Glutamatergic neuron (in vitro differentiated cells): Measurements from ENCODE around the gene MPPED2. TPM values are rescaled to one million over a fixed set of nuclear protein-coding genes. Genes with fewer than 3 reads are reported as not detected.

Experiments
- DNase-seq: peaks from one replicate; pipeline ENCODE4 v3.0.0; 2022
- H3K27ac Mint-ChIP-seq: one replicate; pipeline ENCODE4 v1.8.0; 2020; ENCODE audit warnings: mild to moderate bottlenecking, mixed read lengths, inconsistent platforms; ENCODE audit not compliant: unreplicated experiment
- H3K27me3 Mint-ChIP-seq: one replicate; pipeline ENCODE4 v1.8.0; 2020; ENCODE audit warnings: mild to moderate bottlenecking, moderate library complexity, mixed read lengths, inconsistent platforms; ENCODE audit not compliant: unreplicated experiment
- H3K36me3 Mint-ChIP-seq: one replicate; pipeline ENCODE4 v1.8.0; 2020; ENCODE audit warnings: mild to moderate bottlenecking, mixed read lengths, inconsistent platforms; ENCODE audit not compliant: unreplicated experiment
- H3K4me1 Mint-ChIP-seq: one replicate; pipeline ENCODE4 v1.8.0; 2020; ENCODE audit warnings: mild to moderate bottlenecking, low read depth, mixed read lengths, inconsistent platforms; ENCODE audit not compliant: unreplicated experiment
- H3K4me3 Mint-ChIP-seq: one replicate; pipeline ENCODE4 v1.8.0; 2020; ENCODE audit warnings: mild to moderate bottlenecking, mixed read lengths, inconsistent platforms; ENCODE audit not compliant: unreplicated experiment
- H3K9me3 Mint-ChIP-seq: one replicate; pipeline ENCODE4 v1.8.0; 2020; ENCODE audit warnings: mild to moderate bottlenecking, moderate library complexity, mixed read lengths, inconsistent platforms; ENCODE audit not compliant: unreplicated experiment
- total RNA-seq: library from RNA; stranded (reverse); fragmentation: NEBNext Ultra II Directional; extraction: Animal tissue kit (Norgen Biotek cat#: 25700); gene quantifications from one replicate; pipeline ENCODE4 v1.2.1, GENCODE V29; 2021; ENCODE audit not compliant: unreplicated experiment
- TF ChIP-seq, protein P1 (sequence below): fragments of 200-600 bp; sonication (generic); IDR thresholded peaks from one replicate; pipeline ENCODE4 v1.5.0; 2021; ENCODE audit not compliant: partially characterized antibody, unreplicated experiment

The MPPED2 gene
- total RNA-seq, 1 donor from 2014 or later, result 11.0 TPM

DNA sequence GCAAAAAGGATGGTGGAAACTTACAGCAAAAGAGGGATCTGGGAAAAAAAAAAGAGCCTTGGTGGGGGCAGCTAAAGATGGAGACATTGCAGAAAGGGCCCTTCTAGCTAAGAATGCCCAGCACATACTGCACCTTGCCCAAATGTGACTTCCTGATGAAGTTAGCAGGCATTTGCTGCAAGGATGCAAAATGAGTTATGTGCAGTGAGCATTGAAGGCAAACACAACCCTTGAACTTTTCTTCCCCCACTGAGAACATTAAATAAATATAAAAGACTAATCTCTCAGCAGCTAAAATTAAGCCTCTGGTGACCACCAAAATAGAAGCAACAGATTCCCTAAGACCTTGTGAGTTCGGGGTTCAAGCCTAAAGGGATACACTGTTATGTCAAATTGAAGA lies 133.3 kb downstream of the MPPED2 start:
- no peak for DNase-seq
- H3K4me1 Mint-ChIP-seq, result no peaks in the 10 kb centered on the region
- TF ChIP-seq, protein P1, sequence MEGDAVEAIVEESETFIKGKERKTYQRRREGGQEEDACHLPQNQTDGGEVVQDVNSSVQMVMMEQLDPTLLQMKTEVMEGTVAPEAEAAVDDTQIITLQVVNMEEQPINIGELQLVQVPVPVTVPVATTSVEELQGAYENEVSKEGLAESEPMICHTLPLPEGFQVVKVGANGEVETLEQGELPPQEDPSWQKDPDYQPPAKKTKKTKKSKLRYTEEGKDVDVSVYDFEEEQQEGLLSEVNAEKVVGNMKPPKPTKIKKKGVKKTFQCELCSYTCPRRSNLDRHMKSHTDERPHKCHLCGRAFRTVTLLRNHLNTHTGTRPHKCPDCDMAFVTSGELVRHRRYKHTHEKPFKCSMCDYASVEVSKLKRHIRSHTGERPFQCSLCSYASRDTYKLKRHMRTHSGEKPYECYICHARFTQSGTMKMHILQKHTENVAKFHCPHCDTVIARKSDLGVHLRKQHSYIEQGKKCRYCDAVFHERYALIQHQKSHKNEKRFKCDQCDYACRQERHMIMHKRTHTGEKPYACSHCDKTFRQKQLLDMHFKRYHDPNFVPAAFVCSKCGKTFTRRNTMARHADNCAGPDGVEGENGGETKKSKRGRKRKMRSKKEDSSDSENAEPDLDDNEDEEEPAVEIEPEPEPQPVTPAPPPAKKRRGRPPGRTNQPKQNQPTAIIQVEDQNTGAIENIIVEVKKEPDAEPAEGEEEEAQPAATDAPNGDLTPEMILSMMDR, result no peak

DNA sequence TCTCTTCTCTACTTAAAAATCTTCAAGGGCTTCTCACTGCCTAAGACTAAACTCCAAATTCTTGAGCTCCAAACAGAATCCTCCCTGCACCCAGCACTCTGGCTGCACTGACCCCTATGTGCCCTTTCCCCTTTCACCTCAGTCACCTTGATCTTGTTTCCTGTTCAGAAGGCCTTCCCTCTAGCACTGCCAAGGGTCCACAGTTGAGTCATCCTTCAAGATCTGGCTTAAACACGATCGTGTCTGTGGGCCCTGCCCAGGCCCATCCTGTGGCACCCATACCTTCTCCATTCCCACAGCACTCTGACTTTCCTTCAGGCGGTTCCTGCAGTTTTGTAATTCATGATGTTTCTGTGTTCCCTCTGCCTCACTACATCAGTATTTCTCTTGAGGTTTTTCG lies 134.0 kb downstream of the MPPED2 start:
- no peak overlapping the region for H3K27ac Mint-ChIP-seq
- no peaks in the 10 kb centered on the region for H3K36me3 Mint-ChIP-seq
- no peak overlapping the region for H3K4me3 Mint-ChIP-seq
- TF ChIP-seq, protein P1, result no peak
- no peak for DNase-seq
- no peaks in the 10 kb centered on the region for H3K4me1 Mint-ChIP-seq
- no peaks in the 10 kb centered on the region for H3K27me3 Mint-ChIP-seq
- no peaks in the 10 kb centered on the region for H3K9me3 Mint-ChIP-seq

More for the DNA sequence above, 133.3 kb downstream of the MPPED2 start:
- H3K27ac Mint-ChIP-seq, result no peak overlapping the region
- H3K9me3 Mint-ChIP-seq, result no peaks in the 10 kb centered on the region
- no peaks in the 10 kb centered on the region for H3K36me3 Mint-ChIP-seq
- no peak overlapping the region for H3K4me3 Mint-ChIP-seq
- no peaks in the 10 kb centered on the region for H3K27me3 Mint-ChIP-seq

DNA sequence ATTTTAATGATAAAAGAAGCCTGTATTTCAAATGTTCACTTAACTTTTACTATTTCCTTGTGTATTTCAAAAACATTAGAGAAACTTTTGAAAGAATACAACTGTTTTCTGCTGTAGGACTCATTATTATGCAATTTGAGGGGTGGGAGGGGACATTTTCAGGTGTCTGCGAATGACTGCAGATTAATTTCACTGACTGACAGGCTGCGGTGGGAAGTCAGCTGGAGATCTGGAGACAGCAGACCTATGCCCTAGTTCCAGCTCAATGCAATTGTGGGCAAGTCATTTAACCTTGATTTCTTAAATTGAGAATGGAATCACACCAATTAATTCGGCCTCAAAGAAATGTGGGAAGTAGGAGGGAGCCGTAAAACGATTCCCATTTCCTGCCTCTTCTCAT lies 134.5 kb downstream of the MPPED2 start:
- H3K9me3 Mint-ChIP-seq, result no peaks in the 10 kb centered on the region
- no peak for DNase-seq
- no peaks in the 10 kb centered on the region for H3K4me1 Mint-ChIP-seq
- no peak overlapping the region for H3K27ac Mint-ChIP-seq
- TF ChIP-seq, protein P1, result no peak
- no peak overlapping the region for H3K4me3 Mint-ChIP-seq
- H3K36me3 Mint-ChIP-seq, result no peaks in the 10 kb centered on the region
- H3K27me3 Mint-ChIP-seq, result no peaks in the 10 kb centered on the region

DNA sequence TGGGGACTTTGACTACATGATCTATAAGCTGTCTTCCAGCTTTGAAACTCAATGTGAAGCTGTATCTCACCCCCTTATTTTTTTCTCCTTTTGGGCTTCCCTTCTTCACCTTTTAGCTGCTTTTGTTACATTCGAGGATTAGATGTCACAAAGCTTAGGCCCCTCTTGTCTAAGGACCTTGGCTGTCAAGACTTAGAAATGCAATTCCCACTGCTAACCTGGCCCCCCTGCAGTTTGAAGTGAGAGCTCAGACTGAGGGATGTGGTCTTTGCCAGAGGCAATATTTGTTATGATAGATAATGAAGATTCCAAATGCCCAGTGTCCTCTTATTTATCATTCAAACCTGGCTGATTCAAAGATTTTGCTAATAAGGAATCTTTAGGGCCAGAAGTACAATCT lies 135.0 kb downstream of the MPPED2 start:
- no peak for DNase-seq
- TF ChIP-seq, protein P1, result no peak
- Mint-ChIP-seq H3K27ac (no peak overlapping the region), H3K27me3 (no peaks in the 10 kb centered on the region), H3K9me3 (no peaks in the 10 kb centered on the region), H3K4me3 (no peak overlapping the region), H3K36me3 (no peaks in the 10 kb centered on the region), H3K4me1 (no peaks in the 10 kb centered on the region)

DNA sequence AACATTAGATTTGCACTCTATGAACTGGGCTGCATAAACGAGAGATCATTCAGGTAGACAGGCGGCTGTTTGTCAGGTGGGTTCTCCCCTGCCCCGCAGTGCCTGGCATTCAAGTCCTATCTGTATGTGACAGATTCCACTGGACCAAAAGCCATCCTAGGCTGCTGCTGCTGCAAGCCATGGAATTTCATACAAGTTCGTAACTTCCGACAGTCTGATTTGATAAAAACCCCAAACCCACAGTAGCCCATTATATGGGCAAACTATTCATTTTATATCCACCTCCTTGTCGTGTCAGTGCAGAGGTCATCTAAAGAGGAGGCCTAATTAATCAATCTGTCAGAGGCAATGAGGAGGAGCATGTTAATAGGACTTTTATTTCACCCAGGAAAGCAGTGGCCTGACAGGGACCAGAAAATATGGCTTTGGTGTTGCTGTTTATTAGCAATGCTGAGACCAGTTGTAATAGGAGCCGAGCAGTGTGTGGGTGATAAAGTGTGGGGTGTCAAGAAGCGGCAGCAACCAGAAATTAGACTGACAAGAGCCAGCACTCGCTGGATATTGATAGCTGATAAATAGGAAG lies 139.0 kb downstream of the MPPED2 start:
- TF ChIP-seq, protein P1, result no peak
- Mint-ChIP-seq H3K4me1 (no peaks in the 10 kb centered on the region), H3K4me3 (no peak overlapping the region), H3K36me3 (no peaks in the 10 kb centered on the region), H3K27ac (no peak overlapping the region), H3K9me3 (no peaks in the 10 kb centered on the region), H3K27me3 (no peaks in the 10 kb centered on the region)
- DNase-seq, result no peak
